A549 (cell line): ENCODE measurements around the gene NFIX. TPM values are rescaled to one million over a fixed set of nuclear protein-coding genes. Genes with fewer than 3 reads are reported as not detected.
A peak's percentile ranks its signal among the peaks of the same experiment; 100 is the strongest.

Experiments
- ATAC-seq, 2 experiments: fragments of 200-7000 bp in 1 of 2; fragments of >200 bp in 1 of 2; cut with Nextera tagmentation in 1 of 2; cut with Tn5 transposase in 1 of 2; 3 replicates each; pipeline versions ENCODE4 v1.8.0 to v1.9.1; 2018 to 2020; ENCODE audit warnings: mild to moderate bottlenecking in 1 of 2, moderate library complexity in 1 of 2
- CTCF ChIA-PET: fragments of 300-600 bp; sonication (Branson Sonifier 250); formaldehyde crosslinking; extraction: SDS; loops from one replicate; lab custom pipeline; 2021; ENCODE audit warnings: antibody characterized with exemption, inconsistent platforms; lab: Yijun Ruan, JAX
- POLR2A ChIA-PET: fragments of 350-600 bp; formaldehyde crosslinking; extraction: SDS; loops from one replicate; lab custom pipeline; 2021; ENCODE audit warnings: antibody characterized with exemption, inconsistent platforms; lab: Yijun Ruan, JAX
- DNase-seq, 2 experiments: peaks; one replicate each; pipeline versions ENCODE4 v3.0.0 to v3.0.0-alpha.2; 2011 to 2016; ENCODE audit warnings: low read depth in 1 of 2, low spot score in 1 of 2
- FAIRE-seq: peaks from 2 replicates; lab custom pipeline; 2011; peaks lifted over from hg19 to GRCh38; lab: Jason Lieb, UNC
- H3K27ac ChIP-seq, 2 experiments: fragments of >200 bp; sonication (Bioruptor Twin); formaldehyde crosslinking; 3 replicates each; pipeline ENCODE4 v1.5.1; 2016 to 2017
- H3K4me1 ChIP-seq: fragments of >200 bp; sonication (Bioruptor Twin); formaldehyde crosslinking; 3 replicates; pipeline ENCODE4 v1.6.1; 2016
- H3K4me2 ChIP-seq: fragments of >200 bp; sonication (Bioruptor Twin); formaldehyde crosslinking; 3 replicates; pipeline ENCODE4 v1.6.1; 2016
- H3K4me3 ChIP-seq: fragments of >200 bp; sonication (Bioruptor Twin); formaldehyde crosslinking; 3 replicates; pipeline ENCODE4 v1.5.1; 2016
- H3K9me3 ChIP-seq: fragments of >200 bp; sonication (Bioruptor Twin); formaldehyde crosslinking; 3 replicates; pipeline ENCODE4 v1.6.1; 2016
- ATOH8 ChIP-seq: fragments of 250-450 bp; sonication (Bioruptor Pico); IDR thresholded peaks from 2 replicates; pipeline ENCODE4 v1.5.0; 2020; ENCODE audit warnings: low read depth, mild to moderate bottlenecking, moderate library complexity
- CBX8 ChIP-seq: fragments of 200-600 bp; sonication (generic); IDR thresholded peaks from 2 replicates; pipeline ENCODE4 v1.6.1; 2016
- CHD2 ChIP-seq: fragments of 150-350 bp; IDR thresholded peaks from 2 replicates; pipeline ENCODE4 v1.6.1; 2014; ENCODE audit warnings: low read length; ENCODE audit not compliant: partially characterized antibody
- CTCF ChIP-seq: fragments of >200 bp; sonication (Bioruptor Twin); formaldehyde crosslinking; IDR thresholded peaks from 3 replicates; pipeline ENCODE4 v1.5.1; 2016
- E2F6 ChIP-seq: IDR thresholded peaks from 2 replicates; pipeline ENCODE4 v1.6.1; 2012; ENCODE audit warnings: low read depth, borderline replicate concordance
- GATA3 ChIP-seq: IDR thresholded peaks from 2 replicates; pipeline ENCODE4 v1.6.1; 2012; ENCODE audit warnings: borderline replicate concordance
- HDAC2 ChIP-seq: fragments of 200-600 bp; sonication (generic); IDR thresholded peaks from 2 replicates; pipeline ENCODE4 v1.6.1; 2016
- HES2 ChIP-seq: fragments of >200 bp; sonication (Bioruptor Twin); formaldehyde crosslinking; IDR thresholded peaks from 2 replicates; pipeline ENCODE4 v1.6.1; 2016
- HEYL ChIP-seq: fragments of 250-450 bp; sonication (Bioruptor Pico); IDR thresholded peaks from 2 replicates; pipeline ENCODE4 v1.8.0; 2021; ENCODE audit warnings: mild to moderate bottlenecking, moderate library complexity
- HOXB13 ChIP-seq: fragments of 250-450 bp; sonication (Bioruptor Pico); IDR thresholded peaks from 2 replicates; pipeline ENCODE4 v1.5.0; 2020; ENCODE audit warnings: low read depth, mild to moderate bottlenecking, moderate library complexity
- JUNB ChIP-seq: fragments of >200 bp; sonication (Bioruptor Twin); formaldehyde crosslinking; IDR thresholded peaks from 2 replicates; pipeline ENCODE4 v1.6.1; 2016
- KDM1A ChIP-seq: fragments of 200-600 bp; sonication (generic); IDR thresholded peaks from 2 replicates; pipeline ENCODE4 v1.6.1; 2016; ENCODE audit warnings: low read depth, mild to moderate bottlenecking
- KDM5A ChIP-seq: fragments of 200-600 bp; sonication (generic); IDR thresholded peaks from 2 replicates; pipeline ENCODE4 v1.6.1; 2016; ENCODE audit warnings: antibody characterized with exemption, mild to moderate bottlenecking
- MAFK ChIP-seq: fragments of 450-650 bp; IDR thresholded peaks from 2 replicates; pipeline ENCODE4 v1.6.1; 2014; ENCODE audit not compliant: partially characterized antibody
- MAZ ChIP-seq: fragments of 150-350 bp; IDR thresholded peaks from 2 replicates; pipeline ENCODE4 v1.6.1; 2014; ENCODE audit warnings: antibody characterized with exemption, low read depth, low read length, borderline replicate concordance
- MYC ChIP-seq: IDR thresholded peaks from 2 replicates; pipeline ENCODE4 v1.6.1; 2012; ENCODE audit warnings: mild to moderate bottlenecking, inconsistent platforms, low read length, improper control_type of control experiment, borderline replicate concordance
- NPAS2 ChIP-seq: fragments of 250-450 bp; sonication (Bioruptor Pico); IDR thresholded peaks from 2 replicates; pipeline ENCODE4 v1.8.0; 2022; ENCODE audit warnings: mild to moderate bottlenecking, moderate library complexity, borderline replicate concordance
- NR3C1 ChIP-seq: fragments of >200 bp; sonication (Bioruptor Twin); formaldehyde crosslinking; IDR thresholded peaks from 3 replicates; pipeline ENCODE4 v1.6.1; 2017
- PBX3 ChIP-seq: IDR thresholded peaks from 2 replicates; pipeline ENCODE4 v1.6.1; 2012
- POLR2A ChIP-seq: IDR thresholded peaks from 2 replicates; pipeline ENCODE4 v1.6.1; 2012; ENCODE audit warnings: mild to moderate bottlenecking, low read length
- RFX5 ChIP-seq: fragments of 450-650 bp; IDR thresholded peaks from 2 replicates; pipeline ENCODE4 v1.7.1; 2014; ENCODE audit warnings: antibody characterized with exemption, mild to moderate bottlenecking, moderate library complexity
- SMC3 ChIP-seq: fragments of >200 bp; sonication (Bioruptor Twin); formaldehyde crosslinking; IDR thresholded peaks from 3 replicates; pipeline ENCODE4 v1.6.1; 2018; ENCODE audit warnings: inconsistent platforms
- SREBF2 ChIP-seq: fragments of 450-650 bp; IDR thresholded peaks from 2 replicates; pipeline ENCODE4 v1.6.1; 2014; ENCODE audit warnings: mild to moderate bottlenecking, moderate library complexity
- TFCP2L1 ChIP-seq: fragments of 250-450 bp; sonication (Bioruptor Pico); IDR thresholded peaks from 2 replicates; pipeline ENCODE4 v1.5.0; 2021; ENCODE audit warnings: mild to moderate bottlenecking
- ZFP36 ChIP-seq: fragments of 450-650 bp; IDR thresholded peaks from 2 replicates; pipeline ENCODE4 v1.6.1; 2014; ENCODE audit warnings: borderline replicate concordance; ENCODE audit not compliant: partially characterized antibody
- WGBS: methylation state at CpG from one replicate; pipeline ENCODE4 v1.1.6; 2017; ENCODE audit errors: missing lambda C conversion rate; 5-methylcytosine and 5-hydroxymethylcytosine counted together
- polyA plus RNA-seq, 4 experiments: library from polyadenylated mRNA; depleted of rRNA in 3 of 4; stranded (reverse); fragments of >200 nt; fragmentation: RNase III in 1 of 4; extraction: RNeasy Plus Mini Kit Qiagen cat#74134 plus additional on column Dnase treatment in 1 of 4; gene quantifications; 2 replicates in 3 of 4; 3 replicates in 1 of 4; pipeline ENCODE4 v1.2.3, GENCODE V29; 2011 to 2017
- TF ChIP-seq, protein P1 (sequence below): fragments of 450-650 bp; IDR thresholded peaks from 2 replicates; pipeline ENCODE4 v1.6.1; 2014; ENCODE audit warnings: antibody characterized with exemption

The NFIX gene
- polyA plus RNA-seq, 2 of the 4 experiments (the other 2 are of a cell fraction): 0.52 to 3.0 TPM

DNA sequence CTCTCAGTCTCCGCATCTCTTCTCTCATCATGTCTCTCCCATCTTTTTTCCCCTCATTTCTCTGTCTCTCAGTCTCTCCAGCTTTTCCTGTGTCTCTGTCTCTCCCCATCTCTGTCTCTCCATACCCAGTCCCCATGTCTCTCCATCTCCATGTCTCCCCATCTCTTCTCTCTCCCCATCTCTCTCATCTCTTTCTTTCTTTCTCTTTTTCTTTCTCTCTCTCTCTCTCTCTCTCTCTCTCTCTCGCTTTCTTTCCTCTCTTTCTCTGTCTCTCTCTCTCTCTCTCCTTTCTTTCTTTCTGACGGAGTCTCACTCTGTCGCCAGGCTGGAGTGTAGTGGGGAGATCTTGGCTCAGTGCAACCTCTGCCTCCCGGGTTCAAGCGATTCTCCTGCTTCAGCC lies 12.6 kb upstream of the NFIX start:
- H3K4me2 ChIP-seq: peak overlapping the region; percentile 80
- ATAC-seq (no peak), DNase-seq (no peak), FAIRE-seq (no peak)
- no peaks in the 10 kb centered on the region for H3K9me3 ChIP-seq
- H3K4me1 ChIP-seq: 0 out of 3 replicates have a peak, but pooled peaks cover 3% of the 10 kb centered on the region
- no peak for TF ChIP-seq GATA3
- TF ChIP-seq CHD2: no peak
- TF ChIP-seq CTCF: no peak
- TF ChIP-seq MAZ: no peak
- TF ChIP-seq SREBF2: no peak
- TF ChIP-seq POLR2A: no peak
- CTCF ChIA-PET: interaction anchor here (0.6 to 16.3 kb wide), 17 partner anchors 10 to 629 kb away, joined by 3 to 309 read pairs (median 4); no protein-coding TSS in a partner anchor
- H3K27ac ChIP-seq: peak overlapping the region; percentile 58 to 84; a peak in 4 of 6 replicates
- 81% methylated on average over 5 of the region's 6 CpGs for WGBS
- POLR2A ChIA-PET: interaction anchor here (0.7 to 1.6 kb wide), 3 partner anchors 13 to 111 kb away, joined by 3 to 5 read pairs (median 3); partner anchors contain the start of gene NFIX
- H3K4me3 ChIP-seq: no peak overlapping the region; the same call in 2 of the 3 replicates

DNA sequence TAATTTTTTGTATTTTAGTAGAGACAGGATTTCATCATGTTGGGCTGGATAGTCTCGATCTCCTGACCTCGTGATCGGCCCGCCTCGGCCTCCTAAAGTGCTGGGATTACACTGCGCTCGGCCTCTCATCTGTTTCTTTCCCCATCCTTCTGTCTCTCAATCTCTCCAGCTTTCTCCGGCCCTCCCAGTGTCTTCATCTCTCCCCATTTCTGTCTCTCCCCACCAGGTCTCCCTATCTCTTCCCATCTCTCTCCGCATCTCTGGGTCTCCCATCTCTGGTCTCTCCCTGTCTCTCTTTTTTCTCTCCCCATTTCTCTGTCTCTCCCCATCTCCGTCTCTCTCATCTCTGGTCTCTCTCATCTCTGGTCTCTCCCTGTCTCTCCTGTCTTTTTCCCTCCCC lies 12.2 kb upstream of the NFIX start:
- H3K4me2 ChIP-seq: peak overlapping the region; percentile 80
- no peaks in the 10 kb centered on the region for H3K9me3 ChIP-seq
- WGBS: 32% methylated on average over 9 of the region's 10 CpGs
- no peak for DNase-seq
- ChIA-PET CTCF (interaction anchor here (0.6 to 16.3 kb wide), 19 partner anchors 10 to 628 kb away, joined by 3 to 309 read pairs (median 4); no protein-coding TSS in a partner anchor), POLR2A (interaction anchor here (0.7 to 1.6 kb wide), 3 partner anchors 12 to 110 kb away, joined by 3 to 5 read pairs (median 3); partner anchors contain the start of gene NFIX)
- H3K4me3 ChIP-seq: peak overlapping the region; percentile 42
- TF ChIP-seq SMC3: no peak
- no peak for TF ChIP-seq E2F6
- no peak for TF ChIP-seq HEYL (CRISPR knock-in tag)
- no peak for TF ChIP-seq ATOH8
- TF ChIP-seq POLR2A: no peak
- TF ChIP-seq NR3C1: no peak
- FAIRE-seq: no peak
- 0 out of 6 replicates have a peak, but pooled peaks of 1 of the 2 experiments have one; percentile 5 for ATAC-seq
- 0 out of 3 replicates have a peak, but pooled peaks cover 3% of the 10 kb centered on the region for H3K4me1 ChIP-seq
- H3K27ac ChIP-seq: peak overlapping the region; percentile 58 to 84

GRCh38 chr19:12983542-12984142 lies 11.6 kb upstream of the NFIX start:
- no peak for FAIRE-seq
- 29% methylated on average over 9 of the region's 51 CpGs for WGBS
- POLR2A ChIA-PET: interaction anchor here (1.6 kb wide), 1 partner anchor 78 kb away, joined by 5 read pairs; no protein-coding TSS in a partner anchor
- TF ChIP-seq PBX3 (no peak), KDM5A (no peak), JUNB (no peak), CBX8 (no peak), MAFK (no peak), HDAC2 (no peak), NPAS2 (0 out of 2 replicates have a peak, but pooled peaks have one; percentile 18), MYC (peak; percentile 44; the same call in 1 of the 2 replicates), HES2 (no peak), KDM1A (no peak), RFX5 (no peak), TFCP2L1 (CRISPR knock-in tag) (no peak), HOXB13 (CRISPR knock-in tag) (0 out of 2 replicates have a peak, but pooled peaks have one; percentile 20), CTCF (peak; percentile 83), ZFP36 (no peak), SMC3 (peak; percentile 91)
- TF ChIP-seq, protein P1, sequence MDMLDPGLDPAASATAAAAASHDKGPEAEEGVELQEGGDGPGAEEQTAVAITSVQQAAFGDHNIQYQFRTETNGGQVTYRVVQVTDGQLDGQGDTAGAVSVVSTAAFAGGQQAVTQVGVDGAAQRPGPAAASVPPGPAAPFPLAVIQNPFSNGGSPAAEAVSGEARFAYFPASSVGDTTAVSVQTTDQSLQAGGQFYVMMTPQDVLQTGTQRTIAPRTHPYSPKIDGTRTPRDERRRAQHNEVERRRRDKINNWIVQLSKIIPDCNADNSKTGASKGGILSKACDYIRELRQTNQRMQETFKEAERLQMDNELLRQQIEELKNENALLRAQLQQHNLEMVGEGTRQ: no peak

More at GRCh38 chr19:12983542-12984142, 11.6 kb upstream of the NFIX start:
- Histone ChIP-seq H3K4me2 (peak overlapping the region; percentile 80), H3K4me1 (0 out of 3 replicates have a peak, but pooled peaks cover 3% of the 10 kb centered on the region), H3K4me3 (peak overlapping the region; percentile 42), H3K27ac (peak overlapping the region; percentile 58 to 84), H3K9me3 (no peaks in the 10 kb centered on the region)
- CTCF ChIA-PET: interaction anchor here (0.6 to 16.3 kb wide), 21 partner anchors 9 to 280 kb away, joined by 3 to 309 read pairs (median 5); no protein-coding TSS in a partner anchor
- DNase-seq (peak; percentile 52 to 78), ATAC-seq (peak; percentile 72 to 77)
